Activated T-helper 2 cell treated with anti-CD3 and anti-CD28 coated beads, Interferon-gamma antibody, Interleukin-2, Interleukin-4, amounts not matched to agents 10 μg/mL and 5 μg/mL and 100 μg/mL, durations not matched to agents 14 hours and 24 hours and 36 hours (primary cell): ENCODE measurements around the gene STK33. TPM values are rescaled to one million over a fixed set of nuclear protein-coding genes. Genes with fewer than 3 reads are reported as not detected.

ENCODE experiments used
- DNase-seq: peaks from one replicate; pipeline ENCODE4 v3.0.0; 2021; ENCODE audit warnings: low spot score
- H3K27ac Mint-ChIP-seq: one replicate; pipeline ENCODE4 v1.8.0; 2021; ENCODE audit warnings: mixed read lengths
- H3K27me3 Mint-ChIP-seq: one replicate; pipeline ENCODE4 v1.8.0; 2021; ENCODE audit warnings: low read depth, mixed read lengths
- H3K36me3 Mint-ChIP-seq: one replicate; pipeline ENCODE4 v1.8.0; 2021; ENCODE audit warnings: low read depth, mixed read lengths
- H3K4me1 Mint-ChIP-seq: one replicate; pipeline ENCODE4 v1.8.0; 2021; ENCODE audit warnings: low read depth, mixed read lengths
- H3K4me3 Mint-ChIP-seq: one replicate; pipeline ENCODE4 v1.8.0; 2021; ENCODE audit warnings: low read depth, mild to moderate bottlenecking, moderate library complexity, mixed read lengths
- H3K9me3 Mint-ChIP-seq: one replicate; pipeline ENCODE4 v1.8.0; 2021; ENCODE audit warnings: mixed read lengths
- intact Hi-C: fragments of 100-400 bp; cut with micrococcal nuclease; formaldehyde crosslinking; loops from one replicate; pipeline ENCODE4 v1.15.1; 2023
- total RNA-seq: library from RNA; stranded (reverse); gene quantifications from 2 replicates; pipeline ENCODE4 v1.2.3, GENCODE V29; 2022

STK33 gene
- total RNA-seq, 1 donor from 2014 or later, result 0.62 TPM

DNA sequence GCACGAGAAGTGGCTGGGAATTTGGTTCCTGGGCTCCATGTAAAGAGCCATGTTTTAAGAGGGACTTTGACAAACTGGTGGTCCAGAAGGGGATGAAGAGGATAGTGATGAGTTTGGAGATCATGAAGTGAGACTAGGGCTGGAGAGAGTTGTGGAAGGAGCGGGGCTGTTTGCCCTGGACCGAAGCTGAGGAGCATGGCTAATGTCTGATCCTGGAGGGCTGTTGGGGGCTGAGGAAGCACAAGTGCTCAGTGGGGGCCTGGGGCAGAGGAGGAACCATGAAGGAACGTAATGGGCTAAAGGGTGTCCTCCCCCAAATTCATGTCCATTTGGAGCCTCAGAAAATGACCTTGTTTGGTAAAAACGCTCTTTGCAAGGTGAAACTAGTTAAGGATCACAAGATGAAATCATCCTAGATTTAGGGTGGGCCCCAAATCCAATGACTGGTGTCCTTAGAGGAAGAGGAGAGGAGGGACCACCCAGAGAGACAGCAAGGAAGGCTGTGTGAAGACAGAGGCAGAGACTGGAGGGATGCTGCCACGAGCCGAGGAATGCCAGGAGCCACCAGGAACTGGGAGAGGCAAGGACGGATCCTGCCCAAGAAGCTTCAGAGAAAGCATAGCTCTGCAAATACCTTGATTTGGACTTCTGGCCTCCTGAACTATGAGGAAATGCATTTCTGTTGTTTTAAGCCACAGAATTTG lies 223.1 kb downstream of the STK33 start:
- no peak overlapping the region for H3K4me3 Mint-ChIP-seq
- H3K36me3 Mint-ChIP-seq, result no peaks in the 10 kb centered on the region
- no peak for DNase-seq
- no peaks in the 10 kb centered on the region for H3K9me3 Mint-ChIP-seq
- H3K27ac Mint-ChIP-seq, result no peak overlapping the region
- no peaks in the 10 kb centered on the region for H3K4me1 Mint-ChIP-seq
- H3K27me3 Mint-ChIP-seq, result no peaks in the 10 kb centered on the region
- intact Hi-C loops, result no loop called here

DNA sequence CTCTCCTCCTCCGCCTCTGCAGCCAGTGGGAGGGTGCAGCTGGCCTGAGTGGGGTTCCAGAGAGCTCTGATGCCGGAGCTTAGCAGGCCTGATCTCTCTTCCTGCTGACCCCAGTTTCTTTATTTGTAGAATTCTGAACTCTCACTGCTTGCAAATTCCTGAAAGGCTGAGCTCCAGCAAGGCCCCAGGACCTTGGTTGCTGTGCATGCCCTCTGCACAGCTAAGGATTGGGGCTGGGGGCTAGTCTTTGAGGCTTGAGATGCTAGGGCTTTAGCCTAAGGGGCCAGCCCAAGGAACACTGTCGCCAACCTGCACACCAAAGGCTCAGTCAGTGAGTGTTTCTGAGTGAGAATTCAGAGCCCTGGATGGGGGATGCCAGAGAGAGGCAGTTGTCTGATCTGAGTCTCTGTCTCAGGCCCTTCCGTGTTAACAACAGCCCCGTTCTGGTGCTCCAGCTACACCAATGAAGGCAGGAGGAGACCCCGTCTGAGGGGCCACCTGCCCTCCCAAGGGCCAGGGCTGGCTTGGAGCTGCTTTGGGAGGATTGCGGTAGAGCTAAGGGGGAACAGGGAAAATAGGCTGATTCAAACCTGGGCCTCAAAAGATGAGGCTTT lies 224.3 kb downstream of the STK33 start:
- H3K36me3 Mint-ChIP-seq, result no peaks in the 10 kb centered on the region
- H3K9me3 Mint-ChIP-seq, result no peaks in the 10 kb centered on the region
- no peaks in the 10 kb centered on the region for H3K27me3 Mint-ChIP-seq
- H3K4me1 Mint-ChIP-seq, result no peaks in the 10 kb centered on the region
- no peak overlapping the region for H3K27ac Mint-ChIP-seq
- intact Hi-C loops, result no loop called here
- DNase-seq, result no peak
- no peak overlapping the region for H3K4me3 Mint-ChIP-seq

DNA sequence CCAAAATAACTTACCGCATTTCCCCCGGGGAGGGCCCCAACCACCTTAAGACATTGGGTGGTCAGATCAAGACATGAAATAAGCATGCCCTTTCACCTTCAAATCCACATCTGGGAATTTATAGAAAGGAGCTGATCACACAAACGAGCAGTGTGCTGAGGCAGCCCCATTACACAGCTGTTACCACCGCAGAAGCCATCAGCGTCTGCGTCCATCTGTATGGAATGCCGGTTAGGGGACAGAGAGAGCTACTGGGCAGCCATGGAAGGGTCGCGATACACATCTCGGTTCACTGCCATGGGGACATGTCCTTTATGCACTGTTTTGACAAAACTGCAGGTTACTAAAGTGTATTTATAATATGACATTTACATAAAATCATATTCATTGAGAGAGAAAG lies 225.3 kb downstream of the STK33 start:
- H3K27ac Mint-ChIP-seq, result no peak overlapping the region

DNA sequence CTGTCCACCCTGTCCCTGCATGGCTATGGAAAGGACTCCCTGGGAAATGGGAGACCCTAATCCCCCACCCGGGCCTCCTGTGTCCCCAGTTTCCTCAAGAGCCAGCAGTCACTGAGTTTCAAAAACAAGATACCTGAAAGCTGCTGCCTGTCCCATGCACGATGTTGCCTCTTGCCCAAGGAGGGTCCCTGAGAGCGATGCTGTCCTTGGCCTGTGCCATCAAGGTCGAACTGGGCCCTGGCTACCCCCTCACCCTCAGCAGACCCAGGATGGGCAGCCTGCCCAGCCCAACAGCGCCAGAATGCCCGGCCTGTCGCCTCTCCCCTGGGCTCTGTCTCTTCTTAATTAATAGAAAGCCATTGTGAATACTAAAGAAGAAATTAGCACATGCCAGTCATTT lies 225.8 kb downstream of the STK33 start:
- intact Hi-C loops, result no loop called here
- no peaks in the 10 kb centered on the region for H3K27me3 Mint-ChIP-seq
- H3K4me1 Mint-ChIP-seq, result no peaks in the 10 kb centered on the region
- no peak overlapping the region for H3K4me3 Mint-ChIP-seq
- no peaks in the 10 kb centered on the region for H3K9me3 Mint-ChIP-seq
- H3K27ac Mint-ChIP-seq, result no peak overlapping the region
- DNase-seq, result no peak
- H3K36me3 Mint-ChIP-seq, result no peaks in the 10 kb centered on the region

More for the DNA sequence above, 225.3 kb downstream of the STK33 start:
- Mint-ChIP-seq H3K9me3 (no peaks in the 10 kb centered on the region), H3K4me3 (no peak overlapping the region), H3K4me1 (no peaks in the 10 kb centered on the region), H3K36me3 (no peaks in the 10 kb centered on the region), H3K27me3 (no peaks in the 10 kb centered on the region)
- no peak for DNase-seq
- intact Hi-C loops, result no loop called here

DNA sequence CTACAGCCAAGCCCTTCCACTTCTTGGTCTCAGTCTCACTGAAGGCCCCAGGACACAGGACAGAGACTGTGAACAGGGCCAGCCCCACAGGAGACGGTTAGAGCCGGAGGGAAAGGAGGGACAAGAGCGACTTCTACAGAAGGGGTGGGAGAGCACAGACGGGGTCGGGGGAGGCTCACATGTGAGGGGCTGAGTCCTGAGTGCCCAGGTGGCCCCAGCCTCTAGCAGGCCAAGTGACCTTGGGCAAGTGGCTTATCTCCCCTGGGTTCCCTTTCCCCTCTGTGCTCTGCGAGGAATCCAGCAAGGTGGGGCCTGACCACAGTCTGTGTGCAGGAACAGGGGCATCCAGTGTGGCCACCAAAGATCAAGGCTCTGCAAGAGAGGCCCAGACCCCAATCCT lies 227.7 kb downstream of the STK33 start:
- H3K27me3 Mint-ChIP-seq, result no peaks in the 10 kb centered on the region
- no peaks in the 10 kb centered on the region for H3K4me1 Mint-ChIP-seq
- no peaks in the 10 kb centered on the region for H3K9me3 Mint-ChIP-seq
- DNase-seq, result no peak
- H3K27ac Mint-ChIP-seq, result no peak overlapping the region
- H3K4me3 Mint-ChIP-seq, result no peak overlapping the region
- H3K36me3 Mint-ChIP-seq, result no peaks in the 10 kb centered on the region
- intact Hi-C loops, result no loop called here

DNA sequence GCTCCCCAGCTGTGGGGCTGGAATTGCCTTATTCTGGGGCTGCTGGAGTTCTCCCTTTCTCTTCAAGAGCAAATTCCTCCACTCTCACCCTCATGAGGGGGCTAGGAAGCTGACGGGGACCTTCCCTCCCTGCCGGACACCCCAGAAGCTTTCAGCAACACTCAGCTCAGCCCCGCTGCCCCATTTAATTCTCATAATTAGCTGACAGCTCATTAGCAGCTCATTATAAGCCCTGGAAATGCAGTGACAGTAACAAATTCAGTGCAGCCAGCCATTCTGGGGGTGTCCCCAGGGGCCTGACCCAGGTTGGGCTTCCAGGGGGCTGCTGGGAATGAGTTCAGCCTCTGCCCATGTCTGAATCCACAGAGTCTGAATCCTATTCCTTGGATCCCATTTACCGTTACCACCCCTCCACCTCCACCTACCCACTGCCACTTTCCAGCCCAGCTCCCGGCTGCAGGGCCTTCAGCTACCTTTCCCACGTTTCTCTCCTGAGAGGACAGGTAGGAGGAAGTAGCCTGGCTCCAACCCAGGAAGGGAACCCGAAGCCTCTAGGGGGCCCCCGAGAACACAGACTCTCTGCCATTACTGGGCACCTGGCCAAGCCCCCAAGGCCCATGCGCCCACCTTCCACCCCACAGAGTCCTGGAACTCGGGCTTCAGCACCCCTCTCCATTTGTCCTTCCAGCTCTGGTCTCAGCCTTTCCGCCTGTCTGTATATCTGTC lies 228.6 kb downstream of the STK33 start:
- DNase-seq, result no peak
- no peaks in the 10 kb centered on the region for H3K36me3 Mint-ChIP-seq
- no peaks in the 10 kb centered on the region for H3K27me3 Mint-ChIP-seq
- intact Hi-C loops, result no loop called here
- no peak overlapping the region for H3K27ac Mint-ChIP-seq
- no peaks in the 10 kb centered on the region for H3K9me3 Mint-ChIP-seq
- H3K4me3 Mint-ChIP-seq, result no peak overlapping the region
- no peaks in the 10 kb centered on the region for H3K4me1 Mint-ChIP-seq

DNA sequence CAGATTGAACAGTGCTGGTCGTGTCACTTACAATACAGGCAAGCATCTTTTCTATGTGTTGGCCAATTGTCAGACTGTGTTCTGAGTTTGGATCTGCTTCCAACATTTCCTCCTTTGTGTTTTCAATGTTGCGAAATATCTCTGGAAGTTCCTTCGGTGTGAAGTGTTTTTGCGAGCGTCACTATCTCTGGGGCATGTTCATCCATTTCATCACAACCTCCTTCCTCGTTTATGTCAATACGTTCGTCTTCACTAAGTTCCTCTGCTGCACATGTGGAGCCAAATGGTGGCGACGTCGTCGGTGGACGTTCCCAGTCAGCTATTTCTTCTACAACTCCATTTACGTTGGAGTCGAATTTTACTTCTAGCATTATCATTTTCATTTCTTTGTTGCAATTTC lies 230.1 kb downstream of the STK33 start:
- H3K27me3 Mint-ChIP-seq, result no peaks in the 10 kb centered on the region
- DNase-seq, result no peak
- no peak overlapping the region for H3K27ac Mint-ChIP-seq
- intact Hi-C loops, result no loop called here
- H3K9me3 Mint-ChIP-seq, result no peaks in the 10 kb centered on the region
- H3K4me3 Mint-ChIP-seq, result no peak overlapping the region
- no peaks in the 10 kb centered on the region for H3K4me1 Mint-ChIP-seq
- H3K36me3 Mint-ChIP-seq, result no peaks in the 10 kb centered on the region

DNA sequence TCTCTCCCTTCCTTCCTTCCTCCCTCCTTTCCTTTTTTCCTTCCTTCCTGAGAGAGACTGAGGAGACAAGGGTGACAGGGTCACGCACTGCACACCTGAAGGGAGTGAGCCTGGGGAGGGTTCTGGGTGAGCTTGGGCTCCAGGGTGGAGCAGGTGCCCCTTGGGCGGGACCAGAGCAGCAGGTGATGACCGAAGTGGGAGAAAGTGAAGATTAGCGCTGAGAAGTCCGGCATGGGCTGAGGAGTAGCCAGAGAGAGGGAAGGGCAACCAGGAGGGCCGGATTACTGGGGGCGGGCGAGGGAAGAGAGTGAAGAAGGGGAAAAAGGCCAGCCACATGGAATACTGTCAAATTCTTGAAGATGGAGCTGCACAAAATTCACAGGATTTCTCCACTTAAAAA lies 231.1 kb downstream of the STK33 start:
- H3K9me3 Mint-ChIP-seq, result no peaks in the 10 kb centered on the region
- no peak overlapping the region for H3K4me3 Mint-ChIP-seq
- H3K27ac Mint-ChIP-seq, result no peak overlapping the region
- H3K27me3 Mint-ChIP-seq, result no peaks in the 10 kb centered on the region
- intact Hi-C loops, result no loop called here
- no peak for DNase-seq
- no peaks in the 10 kb centered on the region for H3K4me1 Mint-ChIP-seq
- no peaks in the 10 kb centered on the region for H3K36me3 Mint-ChIP-seq

DNA sequence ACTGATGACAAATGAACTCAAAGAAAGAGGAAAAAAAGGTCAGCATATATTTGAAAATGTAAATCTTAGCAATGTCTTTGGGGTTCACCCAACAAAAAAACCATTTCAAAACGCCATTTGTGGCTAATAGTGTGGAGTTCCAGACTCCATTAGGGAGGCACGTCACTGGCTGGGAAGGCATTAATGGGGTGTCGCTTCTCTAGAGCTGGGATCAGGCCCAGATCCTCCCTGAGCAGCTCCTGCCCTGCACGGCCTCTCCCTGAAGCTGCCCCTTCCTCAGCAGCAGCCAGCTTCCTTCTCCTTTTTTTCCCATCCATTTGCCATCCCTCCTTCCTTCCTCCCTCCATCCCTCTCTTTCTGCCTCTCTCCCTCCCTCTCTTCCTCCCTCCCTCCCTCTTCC lies 231.5 kb downstream of the STK33 start:
- H3K27ac Mint-ChIP-seq, result no peak overlapping the region
- H3K27me3 Mint-ChIP-seq, result no peaks in the 10 kb centered on the region
- H3K36me3 Mint-ChIP-seq, result no peaks in the 10 kb centered on the region
- no peak overlapping the region for H3K4me3 Mint-ChIP-seq
- no peaks in the 10 kb centered on the region for H3K4me1 Mint-ChIP-seq
- intact Hi-C loops, result no loop called here
- no peak for DNase-seq
- no peaks in the 10 kb centered on the region for H3K9me3 Mint-ChIP-seq

DNA sequence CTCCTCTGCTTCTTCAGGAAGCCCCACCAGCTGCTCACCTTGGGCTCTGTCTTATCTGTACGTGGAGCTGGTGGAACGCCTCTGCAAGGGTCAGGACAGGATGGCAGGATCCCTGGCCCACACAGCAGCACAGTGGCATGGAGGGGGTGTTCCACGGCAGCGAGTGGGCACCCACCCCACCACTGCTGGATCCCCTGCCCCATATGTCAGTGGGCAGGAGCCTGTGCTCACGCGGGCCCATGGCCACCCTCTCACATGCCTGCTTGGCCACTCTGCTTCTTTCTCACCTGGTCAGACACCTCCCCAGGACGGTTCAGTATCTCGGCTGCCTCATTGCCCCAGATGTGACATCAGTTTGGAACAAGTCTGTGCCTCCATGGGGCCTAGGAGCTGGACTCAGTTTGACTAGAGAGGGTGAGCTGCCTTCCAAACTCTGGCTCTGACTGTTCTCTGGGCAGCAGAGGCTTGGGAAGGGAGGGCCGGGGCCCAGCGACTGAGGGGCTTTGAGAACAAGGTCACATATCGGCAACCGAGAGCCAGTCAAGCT lies 232.3 kb downstream of the STK33 start:
- no peaks in the 10 kb centered on the region for H3K36me3 Mint-ChIP-seq

DNA sequence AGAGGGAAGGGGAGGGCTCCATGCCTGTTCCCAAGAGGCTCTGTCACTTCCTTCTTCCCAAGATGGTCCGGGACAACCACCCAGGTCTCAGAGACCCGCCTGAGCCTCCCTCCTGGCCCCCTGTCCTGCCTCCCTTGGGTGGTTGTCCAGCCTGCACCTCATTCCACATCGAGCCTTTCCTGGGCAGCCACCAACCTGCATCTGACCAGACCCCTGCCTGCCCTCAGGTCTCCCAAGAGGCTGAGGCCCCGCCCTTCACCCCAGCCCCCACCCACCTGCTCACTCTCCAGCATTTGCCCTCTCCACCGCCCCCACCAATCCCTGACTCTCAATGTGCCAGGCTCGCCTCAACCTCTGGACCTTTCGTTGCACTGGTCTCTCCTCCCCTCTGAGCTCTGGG lies 232.8 kb downstream of the STK33 start:
- intact Hi-C loops, result no loop called here
- no peak overlapping the region for H3K27ac Mint-ChIP-seq
- DNase-seq, result no peak
- no peaks in the 10 kb centered on the region for H3K9me3 Mint-ChIP-seq
- no peaks in the 10 kb centered on the region for H3K36me3 Mint-ChIP-seq
- no peaks in the 10 kb centered on the region for H3K4me1 Mint-ChIP-seq
- H3K27me3 Mint-ChIP-seq, result no peaks in the 10 kb centered on the region
- H3K4me3 Mint-ChIP-seq, result no peak overlapping the region

More for the DNA sequence above, 232.3 kb downstream of the STK33 start:
- Mint-ChIP-seq H3K27ac (no peak overlapping the region), H3K4me3 (no peak overlapping the region), H3K9me3 (no peaks in the 10 kb centered on the region), H3K4me1 (no peaks in the 10 kb centered on the region), H3K27me3 (no peaks in the 10 kb centered on the region)
- intact Hi-C loops, result no loop called here
- DNase-seq, result no peak

DNA sequence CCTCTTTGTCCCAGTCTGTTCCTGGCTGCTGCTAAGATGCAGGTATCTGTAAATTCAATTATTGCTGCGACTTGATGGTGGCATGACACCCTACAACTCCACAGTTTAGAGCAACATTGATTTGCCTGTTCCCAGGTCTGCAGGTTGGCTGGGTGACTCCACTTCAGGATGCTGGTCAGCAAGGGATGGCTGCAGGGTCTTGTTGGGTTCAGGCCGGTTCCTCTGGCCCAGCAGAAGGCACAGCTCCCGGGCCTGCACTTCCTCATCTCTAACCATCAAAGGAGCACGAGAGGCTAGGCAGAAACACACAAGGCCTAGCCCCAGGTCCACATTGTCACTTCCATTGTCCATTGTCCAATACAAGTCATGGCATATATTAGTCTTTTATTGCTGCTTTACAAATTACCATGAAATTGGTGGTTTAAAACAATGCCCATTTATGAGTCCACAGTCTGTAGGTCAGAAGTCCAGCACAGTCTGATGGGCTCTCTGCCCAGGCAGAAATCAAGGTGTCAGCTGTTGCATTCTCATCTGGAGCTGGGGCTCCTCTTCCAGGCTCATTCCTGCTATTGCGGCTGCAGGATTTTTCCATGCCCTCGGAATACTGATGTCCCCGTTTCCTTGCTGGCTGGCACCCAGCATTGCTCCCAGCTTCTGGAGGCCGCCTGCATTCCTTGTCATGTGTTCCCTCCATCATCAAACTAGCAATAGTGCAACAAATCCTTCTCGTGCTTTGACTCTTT lies 233.8 kb downstream of the STK33 start:
- Mint-ChIP-seq H3K4me1 (no peaks in the 10 kb centered on the region), H3K9me3 (no peaks in the 10 kb centered on the region), H3K27ac (no peak overlapping the region), H3K36me3 (no peaks in the 10 kb centered on the region), H3K27me3 (no peaks in the 10 kb centered on the region), H3K4me3 (no peak overlapping the region)
- intact Hi-C loops, result no loop called here
- DNase-seq, result no peak
